GM18526 (cell line): ENCODE measurements around the gene PAGE2B.

Source experiments
- POLR2A ChIP-seq: IDR thresholded peaks from 3 replicates; pipeline ENCODE4 v1.6.1; 2011; ENCODE audit not compliant: insufficient read length; ENCODE audit errors: extremely low read depth

PAGE2B gene

DNA sequence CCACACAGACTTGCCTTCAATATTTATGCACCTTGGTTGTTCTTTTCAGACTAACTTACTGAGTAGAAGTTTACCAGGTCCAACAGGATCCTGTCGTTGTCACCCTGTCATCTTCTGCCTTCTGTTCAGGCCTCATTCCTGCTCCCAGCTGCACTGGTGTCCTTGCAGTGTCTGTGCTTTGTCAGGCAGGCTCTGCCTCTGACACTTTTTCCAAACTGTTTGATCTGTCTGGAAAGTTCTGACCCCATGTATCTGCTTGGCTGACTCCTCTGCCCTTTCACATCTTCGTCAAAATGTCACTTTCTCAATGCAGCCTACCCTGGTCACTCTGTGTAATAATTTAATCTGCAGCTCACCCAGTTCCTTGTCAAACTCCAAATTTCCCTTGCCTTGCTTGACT is 23.9 kb downstream of the PAGE2B start:
- no peak for TF ChIP-seq POLR2A

DNA sequence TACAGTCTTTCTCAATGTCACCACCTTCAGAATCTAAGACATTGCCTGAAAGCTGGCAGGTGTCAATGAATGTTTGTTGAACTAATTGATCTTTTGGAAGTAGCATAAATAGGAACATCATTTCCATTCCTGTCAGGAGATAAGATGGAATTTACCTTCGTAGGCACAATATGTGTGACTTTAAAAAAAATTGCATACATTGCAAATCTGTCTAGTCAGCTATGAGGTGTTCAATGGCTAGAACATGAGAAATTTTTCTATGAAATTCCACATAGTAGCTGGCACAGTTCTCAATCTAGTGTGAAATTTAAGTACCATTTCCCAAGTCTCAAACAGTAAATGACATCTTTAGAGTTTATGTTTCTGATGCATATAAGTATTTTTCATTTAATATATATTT is 24.3 kb downstream of the PAGE2B start:
- no peak for TF ChIP-seq POLR2A

- no peak for TF ChIP-seq POLR2A
Observed at GRCh38 chrX:55102754-55103153, 27.9 kb downstream of the PAGE2B start.

GRCh38 chrX:55107262-55107661 is 32.4 kb downstream of the PAGE2B start:
- no peak for TF ChIP-seq POLR2A

DNA sequence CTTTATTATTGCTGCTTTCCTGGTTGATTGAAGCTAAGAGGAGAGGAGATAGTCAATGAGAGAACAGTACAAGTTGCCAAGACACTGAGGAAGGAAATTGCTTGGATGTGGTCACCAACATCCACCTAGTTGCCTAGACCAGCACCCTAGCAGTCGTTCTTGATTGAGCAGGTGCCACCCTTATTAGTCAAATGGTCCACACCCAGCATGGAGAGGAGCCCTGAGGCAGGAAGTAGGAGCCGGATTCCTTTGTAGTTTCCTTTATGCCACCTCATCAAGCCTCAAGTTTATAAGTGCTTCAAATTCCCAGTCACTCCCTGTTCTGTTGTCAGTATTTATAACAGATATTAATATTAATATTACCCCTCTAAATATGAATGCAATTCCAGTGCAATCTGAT is 33.1 kb downstream of the PAGE2B start:
- no peak for TF ChIP-seq POLR2A

- no peak for TF ChIP-seq POLR2A
Observed at GRCh38 chrX:55109306-55109705, 34.5 kb downstream of the PAGE2B start.

- TF ChIP-seq POLR2A: no peak
Observed at GRCh38 chrX:55111578-55112254, 36.9 kb downstream of the PAGE2B start.

DNA sequence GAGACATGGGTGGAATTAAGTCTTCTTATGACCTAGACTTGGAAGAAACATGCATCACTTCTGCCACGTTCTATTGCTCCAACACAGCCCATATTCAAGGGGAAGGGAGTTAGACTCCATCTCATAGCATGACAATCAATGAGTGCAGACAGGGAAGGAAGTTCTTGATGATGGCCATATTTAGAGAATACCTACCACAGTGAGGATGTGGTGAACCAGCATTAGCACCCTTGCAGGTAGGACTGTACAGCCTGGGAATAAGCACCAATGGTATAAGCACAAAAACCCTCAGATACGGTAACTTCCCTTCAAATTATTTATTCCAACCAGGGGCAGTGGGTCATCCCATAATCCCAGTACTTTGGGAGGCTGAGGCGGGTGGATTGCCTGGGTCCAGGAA is 43.7 kb downstream of the PAGE2B start:
- no peak for TF ChIP-seq POLR2A

DNA sequence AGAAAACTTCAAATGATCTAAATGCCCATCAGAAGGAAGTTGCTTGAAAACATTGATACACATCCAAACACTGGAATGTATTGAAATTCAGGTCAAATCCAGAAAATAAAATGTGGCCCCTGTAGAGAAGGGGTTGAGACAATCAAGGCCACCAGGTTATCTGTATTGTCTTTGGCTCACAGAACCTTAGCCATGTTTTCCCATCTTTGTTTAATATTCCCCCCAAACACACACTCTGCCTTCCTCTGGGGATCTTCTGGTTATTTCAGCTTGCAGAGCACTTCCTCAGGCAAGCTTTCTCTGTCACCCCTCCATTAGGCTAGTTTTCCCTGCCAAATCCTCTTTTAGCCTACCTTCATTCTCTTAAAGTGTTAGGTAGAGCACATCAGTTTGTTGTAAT is 44.4 kb downstream of the PAGE2B start:
- TF ChIP-seq POLR2A: no peak

DNA sequence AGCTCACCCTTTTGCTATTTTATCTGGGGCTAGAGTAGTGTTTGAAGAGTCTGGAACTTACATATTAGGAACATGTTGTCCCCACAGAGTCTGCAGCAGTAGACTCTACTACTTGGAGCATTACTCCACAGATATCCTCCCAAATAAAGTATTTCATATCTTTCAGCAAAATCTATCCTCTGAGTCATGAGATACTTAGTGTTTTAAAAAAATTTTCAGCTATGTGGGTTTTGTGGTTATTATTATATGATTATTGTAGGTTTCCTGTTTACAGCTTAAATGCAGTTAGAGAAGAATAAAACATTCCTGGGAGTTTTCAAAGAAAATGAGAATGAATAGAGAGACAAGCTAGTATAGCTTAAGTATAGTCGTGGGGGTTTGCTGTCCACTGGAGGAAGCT is 44.9 kb downstream of the PAGE2B start:
- TF ChIP-seq POLR2A: no peak

DNA sequence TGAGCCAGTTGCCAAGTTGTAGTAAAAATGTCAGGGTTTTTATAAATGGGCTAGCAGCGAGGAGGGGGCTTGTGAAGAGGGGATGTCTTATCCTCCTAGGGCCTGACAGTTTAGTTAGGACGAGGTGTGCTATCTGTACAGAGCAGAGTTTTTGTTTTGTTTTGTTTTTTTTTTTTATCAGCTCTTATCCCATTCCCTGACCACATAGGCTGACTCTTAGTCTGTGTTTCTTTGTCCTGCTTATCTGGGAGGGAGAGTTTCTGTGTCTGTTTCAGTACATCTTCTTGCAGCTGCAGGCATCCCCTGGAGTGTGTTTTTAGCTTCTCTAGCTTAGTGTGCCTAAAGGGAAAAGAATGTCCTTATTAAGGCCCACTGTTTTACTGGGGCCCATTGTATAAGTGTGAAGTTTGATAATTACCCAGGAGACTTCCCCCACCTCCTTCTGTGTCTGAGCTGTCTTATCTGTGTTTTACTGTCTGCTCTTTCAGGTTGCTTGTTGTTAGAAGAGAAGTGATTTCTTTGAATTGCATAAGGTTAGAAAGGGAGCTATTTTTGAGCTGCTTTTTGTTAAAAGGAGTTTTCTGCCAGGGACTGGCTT is 46.0 kb downstream of the PAGE2B start:
- TF ChIP-seq POLR2A: no peak

GRCh38 chrX:55123900-55124299 is 49.1 kb downstream of the PAGE2B start:
- TF ChIP-seq POLR2A: no peak

DNA sequence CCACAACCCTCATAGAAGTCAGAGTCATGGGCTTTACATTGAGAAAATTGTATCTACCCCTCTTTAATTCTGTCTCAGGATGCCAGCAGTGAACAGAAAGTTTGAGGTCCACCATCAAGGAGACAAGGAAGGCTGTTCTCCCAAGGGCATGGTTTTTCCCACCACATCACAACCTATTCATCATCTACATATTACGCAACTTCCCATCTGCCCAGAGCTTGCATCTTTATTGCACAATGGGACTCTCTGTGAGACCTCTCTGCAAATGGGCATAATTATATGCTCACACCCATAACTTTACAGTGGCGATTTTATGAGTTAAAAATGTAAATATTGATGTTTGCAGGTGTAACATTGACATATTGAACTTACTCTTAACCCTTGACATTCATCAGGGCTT is 52.9 kb downstream of the PAGE2B start:
- no peak for TF ChIP-seq POLR2A
